Uterus (tissue), 4 donors: Measurements from ENCODE around the gene RAB3C. TPM values are rescaled to one million over a fixed set of nuclear protein-coding genes. Genes with fewer than 3 reads are reported as not detected.
"Not testable (repeated sequence)": the region's sequence is repeated elsewhere in the genome, so short reads cannot be mapped to it uniquely, and the experiment has no call there.

Source experiments
- DNase-seq, 2 donors: peaks; one replicate each; pipeline ENCODE4 v3.0.0-alpha.2; 2019 to 2020
- H3K27ac ChIP-seq, 2 donors: fragments of 200-600 bp; sonication (generic); 1 replicate in 1 of 2; 2 replicates in 1 of 2; pipeline ENCODE4 v1.5.1; 2016 to 2018
- H3K27me3 ChIP-seq, 2 donors: fragments of 200-600 bp; sonication (generic); one replicate each; pipeline ENCODE4 v1.5.1; 2018 to 2019; ENCODE audit warnings: control low read depth in 1 of 2
- H3K36me3 ChIP-seq, 2 donors: fragments of 200-600 bp; sonication (generic); one replicate each; pipeline ENCODE4 v1.5.1; 2019; ENCODE audit warnings: control low read depth in 1 of 2
- H3K4me1 ChIP-seq, 2 donors: fragments of 200-600 bp; sonication (generic); one replicate each; pipeline ENCODE4 v1.5.1; 2018 to 2019; ENCODE audit warnings: control low read depth in 1 of 2
- H3K4me3 ChIP-seq, 2 donors: fragments of 200-600 bp; sonication (generic); 1 replicate in 1 of 2; 2 replicates in 1 of 2; pipeline ENCODE4 v1.5.1; 2018 to 2019; ENCODE audit warnings: mild to moderate bottlenecking in 1 of 2
- H3K9me3 ChIP-seq, 2 donors: fragments of 200-600 bp; sonication (generic); one replicate each; pipeline ENCODE4 v1.5.1; 2019; ENCODE audit warnings: control low read depth in 1 of 2
- POLR2A ChIP-seq, 2 donors: fragments of 450-650 bp; IDR thresholded peaks; one replicate each; pipeline ENCODE4 v1.6.1; 2016; ENCODE audit warnings: antibody characterized with exemption in 2 of 2, mild to moderate bottlenecking in 1 of 2, moderate library complexity in 1 of 2
- intact Hi-C: fragments of 100-400 bp; cut with DNase I; formaldehyde crosslinking; loops from one replicate; pipeline ENCODE4 v1.15.1; 2023; ENCODE audit warnings: low total_unique reads
- total RNA-seq, 4 donors: library from RNA; depleted of rRNA in 3 of 4; stranded (reverse); fragments of >200 nt in 3 of 4; gene quantifications; one replicate each; pipeline versions ENCODE4 v1.1.0 to v1.2.4, GENCODE V29; 2014 to 2023
- TF ChIP-seq, protein P1 (sequence below), 4 experiments: fragments of 200-600 bp in 2 of 4; fragments of 450-650 bp in 2 of 4; sonication (generic) in 2 of 4; IDR thresholded peaks; one replicate each; pipeline ENCODE4 v1.5.1; 2016 to 2019; ENCODE audit warnings: antibody characterized with exemption in 4 of 4, mild to moderate bottlenecking in 2 of 4, moderate library complexity in 1 of 4
- donor health status: DM: yes; HTN: yes; CAD: no.

RAB3C gene
- total RNA-seq, 4 donors from 2014 or later, result 0.59 to 2.1 (median 0.83) TPM; not detected in 1

DNA sequence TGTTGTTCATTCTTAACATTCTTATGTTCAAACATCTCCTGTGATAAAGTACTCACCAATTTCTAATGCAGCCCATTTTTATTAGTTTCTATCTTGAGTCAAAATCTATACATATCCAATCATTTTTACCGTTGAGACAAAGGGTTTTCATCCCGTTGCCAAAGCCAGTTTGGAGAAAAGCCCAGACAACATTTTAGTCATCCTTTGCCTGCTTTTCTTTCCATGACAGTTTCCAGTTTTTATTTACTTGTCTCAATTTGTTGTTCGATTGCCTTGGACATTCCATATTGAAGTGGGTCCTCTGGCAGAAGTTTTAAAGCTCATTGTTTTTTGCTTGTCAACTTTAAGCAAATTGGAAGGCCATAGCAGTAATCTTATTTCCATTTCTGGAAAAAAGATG lies 123.9 kb downstream of the RAB3C start:
- no peaks in the 10 kb centered on the region for H3K4me1 ChIP-seq
- intact Hi-C loops, result no loop called here
- H3K36me3 ChIP-seq, result no peaks in the 10 kb centered on the region
- no peak overlapping the region for H3K4me3 ChIP-seq
- no peaks in the 10 kb centered on the region for H3K27me3 ChIP-seq
- no peak overlapping the region for H3K27ac ChIP-seq
- DNase-seq, result no peak
- H3K9me3 ChIP-seq, result no peaks in the 10 kb centered on the region
- TF ChIP-seq POLR2A (IDR thresholded peaks at IDR 0.05), result no peak
- TF ChIP-seq, protein P1, sequence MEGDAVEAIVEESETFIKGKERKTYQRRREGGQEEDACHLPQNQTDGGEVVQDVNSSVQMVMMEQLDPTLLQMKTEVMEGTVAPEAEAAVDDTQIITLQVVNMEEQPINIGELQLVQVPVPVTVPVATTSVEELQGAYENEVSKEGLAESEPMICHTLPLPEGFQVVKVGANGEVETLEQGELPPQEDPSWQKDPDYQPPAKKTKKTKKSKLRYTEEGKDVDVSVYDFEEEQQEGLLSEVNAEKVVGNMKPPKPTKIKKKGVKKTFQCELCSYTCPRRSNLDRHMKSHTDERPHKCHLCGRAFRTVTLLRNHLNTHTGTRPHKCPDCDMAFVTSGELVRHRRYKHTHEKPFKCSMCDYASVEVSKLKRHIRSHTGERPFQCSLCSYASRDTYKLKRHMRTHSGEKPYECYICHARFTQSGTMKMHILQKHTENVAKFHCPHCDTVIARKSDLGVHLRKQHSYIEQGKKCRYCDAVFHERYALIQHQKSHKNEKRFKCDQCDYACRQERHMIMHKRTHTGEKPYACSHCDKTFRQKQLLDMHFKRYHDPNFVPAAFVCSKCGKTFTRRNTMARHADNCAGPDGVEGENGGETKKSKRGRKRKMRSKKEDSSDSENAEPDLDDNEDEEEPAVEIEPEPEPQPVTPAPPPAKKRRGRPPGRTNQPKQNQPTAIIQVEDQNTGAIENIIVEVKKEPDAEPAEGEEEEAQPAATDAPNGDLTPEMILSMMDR (IDR thresholded peaks at IDR 0.05), result no peak

DNA sequence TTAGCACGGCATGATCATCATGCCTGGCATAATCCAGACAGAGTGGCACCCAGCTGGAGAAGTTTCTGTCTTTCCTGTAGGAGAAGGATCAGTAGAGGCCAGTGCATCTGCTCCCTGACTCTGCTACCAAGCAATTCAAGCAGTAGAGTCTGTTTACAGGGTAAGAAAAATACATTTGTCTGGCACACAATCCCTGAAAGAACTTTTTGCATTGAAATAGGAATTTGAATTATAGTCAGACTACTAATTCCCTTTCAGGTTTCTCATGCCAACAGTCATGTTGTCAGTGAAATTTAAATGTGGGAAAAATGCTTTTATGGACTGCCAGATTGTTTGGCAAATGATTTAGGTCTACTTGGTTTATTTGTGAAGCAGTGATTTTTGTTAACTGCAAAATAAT lies 125.6 kb downstream of the RAB3C start:
- no peak for DNase-seq
- Histone ChIP-seq H3K27me3 (no peaks in the 10 kb centered on the region), H3K4me3 (no peak overlapping the region), H3K27ac (no peak overlapping the region), H3K36me3 (no peaks in the 10 kb centered on the region), H3K9me3 (no peaks in the 10 kb centered on the region), H3K4me1 (no peaks in the 10 kb centered on the region)
- TF ChIP-seq, protein P1 (IDR thresholded peaks at IDR 0.05), result no peak
- TF ChIP-seq POLR2A (IDR thresholded peaks at IDR 0.05), result no peak
- intact Hi-C loops, result no loop called here

GRCh38 chr5:58710425-58710824 lies 127.5 kb downstream of the RAB3C start:
- H3K9me3 ChIP-seq, H3K27me3 ChIP-seq, H3K4me3 ChIP-seq, intact Hi-C loops, DNase-seq, H3K27ac ChIP-seq, H3K4me1 ChIP-seq, H3K36me3 ChIP-seq: not testable (repeated sequence)

- Histone ChIP-seq H3K36me3 (no peaks in the 10 kb centered on the region), H3K4me1 (no peaks in the 10 kb centered on the region), H3K9me3 (no peaks in the 10 kb centered on the region), H3K27me3 (no peaks in the 10 kb centered on the region), H3K4me3 (no peak overlapping the region), H3K27ac (no peak overlapping the region)
- intact Hi-C loops, result no loop called here
- TF ChIP-seq POLR2A (IDR thresholded peaks at IDR 0.05), result no peak
- TF ChIP-seq, protein P1 (IDR thresholded peaks at IDR 0.05), result no peak
- DNase-seq, result no peak
Measured at GRCh38 chr5:58710871-58711270, 128.0 kb downstream of the RAB3C start.

DNA sequence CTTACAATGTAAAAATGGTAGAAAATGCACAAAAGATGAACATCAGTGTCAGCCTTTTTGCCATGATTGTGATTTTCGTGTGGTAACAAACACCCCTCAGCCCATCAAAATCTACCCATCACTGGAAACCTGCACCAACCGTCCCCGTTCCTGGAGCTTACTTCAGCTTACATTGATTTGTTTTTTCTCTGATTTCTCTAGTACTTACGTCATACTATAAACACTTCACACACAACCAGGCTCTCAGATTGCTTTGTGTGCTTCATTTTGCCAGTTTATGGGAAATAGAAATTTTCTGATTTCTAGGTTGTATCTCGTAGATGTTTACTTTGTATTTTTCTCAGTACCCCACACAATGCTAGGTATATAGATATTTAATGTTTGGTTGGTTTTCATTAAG lies 129.1 kb downstream of the RAB3C start:
- H3K36me3 ChIP-seq, result no peaks in the 10 kb centered on the region
- intact Hi-C loops, result no loop called here
- H3K27me3 ChIP-seq, result no peaks in the 10 kb centered on the region
- H3K4me1 ChIP-seq, result no peaks in the 10 kb centered on the region
- no peak for DNase-seq
- H3K27ac ChIP-seq, result no peak overlapping the region
- no peaks in the 10 kb centered on the region for H3K9me3 ChIP-seq
- no peak for TF ChIP-seq POLR2A (IDR thresholded peaks at IDR 0.05)
- TF ChIP-seq, protein P1 (IDR thresholded peaks at IDR 0.05), result no peak
- H3K4me3 ChIP-seq, result no peak overlapping the region

DNA sequence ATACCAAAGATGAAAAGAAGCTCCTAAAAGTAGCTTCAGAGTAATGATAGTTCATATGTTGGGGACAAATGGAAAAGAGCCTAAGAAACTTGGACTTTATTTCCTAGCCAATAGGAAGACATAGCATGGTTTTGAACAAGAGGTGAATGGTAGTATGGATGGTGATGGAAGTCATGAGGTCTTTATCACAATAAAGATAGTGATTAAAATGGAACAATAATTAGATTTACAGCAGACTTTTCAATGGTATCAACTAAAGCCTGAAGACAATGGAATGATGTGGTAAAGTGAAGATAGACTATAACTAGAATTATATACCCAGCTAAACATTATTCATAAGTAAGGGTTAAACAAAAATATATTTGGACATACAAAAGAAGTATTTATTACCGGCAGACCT lies 131.2 kb downstream of the RAB3C start:
- H3K9me3 ChIP-seq, result no peaks in the 10 kb centered on the region
- intact Hi-C loops, result no loop called here
- no peak overlapping the region for H3K4me3 ChIP-seq
- H3K4me1 ChIP-seq, result no peaks in the 10 kb centered on the region
- no peak overlapping the region for H3K27ac ChIP-seq
- H3K27me3 ChIP-seq, result no peaks in the 10 kb centered on the region
- no peak for DNase-seq
- no peaks in the 10 kb centered on the region for H3K36me3 ChIP-seq
- TF ChIP-seq POLR2A (IDR thresholded peaks at IDR 0.05), result no peak
- TF ChIP-seq, protein P1 (IDR thresholded peaks at IDR 0.05), result no peak
